NCI-H1105 (cell line): ENCODE results near the gene ATP5F1B.
"Not testable (repeated sequence)": the region's sequence is repeated elsewhere in the genome, so short reads cannot be mapped to it uniquely, and the experiment has no call there.

ENCODE experiments used
- DNase-seq: peaks from one replicate; lab custom pipeline; 2025; lab: John Stamatoyannopoulos, UW

The ATP5F1B gene

GRCh38 chr12:56648023-56648422 lies 2.2 kb upstream of the ATP5F1B start:
- not testable (repeated sequence) for DNase-seq

GRCh38 chr12:56645201-56645716 lies 525 bp downstream of the ATP5F1B start:
- DNase-seq = no peak

- no peak for DNase-seq
Observed at GRCh38 chr12:56644654-56645053, 1.1 kb downstream of the ATP5F1B start.

- no peak for DNase-seq
Observed at GRCh38 chr12:56641219-56641618, 4.6 kb downstream of the ATP5F1B start.

GRCh38 chr12:56637621-56638020 lies 8.2 kb downstream of the ATP5F1B start:
- no peak for DNase-seq

GRCh38 chr12:56636675-56637540 lies 8.9 kb downstream of the ATP5F1B start:
- peak; percentile 96 for DNase-seq

- peak; percentile 32 for DNase-seq
Observed at GRCh38 chr12:56635806-56636674, 9.7 kb downstream of the ATP5F1B start.

GRCh38 chr12:56634837-56635791 lies 10.7 kb downstream of the ATP5F1B start:
- DNase-seq = peak; percentile 39

- DNase-seq = peak; percentile 52
Observed at GRCh38 chr12:56634242-56634836, 11.4 kb downstream of the ATP5F1B start.

- DNase-seq = no peak
Observed at GRCh38 chr12:56633468-56634241, 12.1 kb downstream of the ATP5F1B start.

- no peak for DNase-seq
Observed at GRCh38 chr12:56632701-56633467, 12.9 kb downstream of the ATP5F1B start.

GRCh38 chr12:56631790-56632700 lies 13.7 kb downstream of the ATP5F1B start:
- DNase-seq = no peak

- DNase-seq = peak; percentile 65
Observed at GRCh38 chr12:56630180-56630632, 15.6 kb downstream of the ATP5F1B start, which contains the start of gene BAZ2A. TSS of gene BAZ2A (minus strand) at chr12:56630326. CDS start at chr12:56617530, 12,796 bp downstream.

- DNase-seq = no peak
Observed at GRCh38 chr12:56629459-56630179, 16.2 kb downstream of the ATP5F1B start.

- no peak for DNase-seq
Observed at GRCh38 chr12:56628671-56629458, 16.9 kb downstream of the ATP5F1B start.

GRCh38 chr12:56626701-56627100 lies 19.1 kb downstream of the ATP5F1B start:
- no peak for DNase-seq

GRCh38 chr12:56622535-56622934 lies 23.2 kb downstream of the ATP5F1B start:
- DNase-seq = no peak
